Body of pancreas (tissue), 4 donors: ENCODE results near the gene NKAPL. TPM values are rescaled to one million over a fixed set of nuclear protein-coding genes. Genes with fewer than 3 reads are reported as not detected.

ENCODE experiments used
- ATAC-seq: fragments of 150-250 bp; one replicate; pipeline ENCODE4 v1.9.1; 2016
- DNase-seq, 4 donors: peaks; one replicate each; pipeline ENCODE4 v3.0.0-alpha.2; 2019
- H3K27ac ChIP-seq, 4 donors: fragments of 200-600 bp; sonication (generic); 1 replicate in 3 of 4; 2 replicates in 1 of 4; pipeline versions ENCODE4 v1.5.1 to v1.6.1; 2016 to 2019; ENCODE audit warnings: mild to moderate bottlenecking in 1 of 4, mixed read lengths in 1 of 4, moderate library complexity in 1 of 4
- H3K27me3 ChIP-seq, 2 donors: fragments of 200-600 bp; sonication (generic); one replicate each; pipeline ENCODE4 v1.6.0; 2016; ENCODE audit warnings: mild to moderate bottlenecking in 1 of 2
- H3K36me3 ChIP-seq, 2 donors: fragments of 200-600 bp; sonication (generic); replicated peaks in 1 of 2; 2 replicates each; pipeline ENCODE4 v1.5.1; 2016; ENCODE audit warnings: low read depth in 2 of 2; ENCODE audit not compliant: insufficient read depth in 1 of 2
- H3K4me1 ChIP-seq: fragments of 200-600 bp; sonication (generic); one replicate; pipeline ENCODE4 v1.6.0; 2016
- H3K4me3 ChIP-seq, 2 donors: fragments of 200-600 bp; sonication (generic); 1 replicate in 1 of 2; 2 replicates in 1 of 2; pipeline ENCODE4 v1.5.1; 2016 to 2019
- H3K9me3 ChIP-seq, 3 donors: fragments of 200-600 bp; sonication (generic); 1 replicate in 2 of 3; 2 replicates in 1 of 3; pipeline ENCODE4 v1.5.1; 2016
- CTCF ChIP-seq, 7 experiments: fragments of 450-650 bp in 4 of 7; fragments of 200-600 bp in 3 of 7; sonication (generic) in 3 of 7; IDR thresholded peaks; one replicate each; pipeline ENCODE4 v1.5.1; 2016 to 2019; ENCODE audit warnings: antibody characterized with exemption in 7 of 7
- POLR2A ChIP-seq, 3 donors: fragments of 450-650 bp; IDR thresholded peaks; one replicate each; pipeline ENCODE4 v1.6.1; 2016; ENCODE audit warnings: antibody characterized with exemption in 3 of 3, mild to moderate bottlenecking in 2 of 3
- WGBS, 2 donors: methylation state at CpG; one replicate each; pipeline ENCODE4 v1.1.5; 2017; 5-methylcytosine and 5-hydroxymethylcytosine counted together
- intact Hi-C: fragments of 100-400 bp; cut with DNase I; formaldehyde crosslinking; loops from one replicate; pipeline ENCODE4 v1.15.1; 2023
- total RNA-seq, 2 donors: library from RNA; depleted of rRNA; stranded (reverse); fragments of >200 nt; gene quantifications; one replicate each; pipeline ENCODE4 v1.1.0, GENCODE V29; 2016

Gene NKAPL
- total RNA-seq, 2 donors from 2014 or later, result 0.52 TPM; not detected in 1

GRCh38 chr6:28232785-28233184 is 26.3 kb upstream of the NKAPL start:
- intact Hi-C loops, result no loop called here

GRCh38 chr6:28235912-28236452 is 23.1 kb upstream of the NKAPL start:
- WGBS, 2 donors, result 74 to 78% methylated on average over 3 of the region's 3 CpGs
- intact Hi-C loops, result no loop called here
- H3K36me3 ChIP-seq, result peaks cover 0 to 13% of the 10 kb centered on the region in 2 donors

More at GRCh38 chr6:28232785-28233184, 26.3 kb upstream of the NKAPL start:
- no peaks in the 10 kb centered on the region for H3K9me3 ChIP-seq
- H3K36me3 ChIP-seq, result peaks cover 0 to 24% of the 10 kb centered on the region in 2 donors
- ATAC-seq, result no peak
- 91 to 94% methylated on average over 11 of the region's 11 CpGs for WGBS, 2 donors
- no peak overlapping the region for H3K4me3 ChIP-seq
- DNase-seq, result no peak
- TF ChIP-seq CTCF (IDR thresholded peaks at IDR 0.05), result no peak
- TF ChIP-seq POLR2A (IDR thresholded peaks at IDR 0.05), result no peak
- H3K27ac ChIP-seq, result no peak overlapping the region
- no peaks in the 10 kb centered on the region for H3K4me1 ChIP-seq
- H3K27me3 ChIP-seq, result no peaks in the 10 kb centered on the region

GRCh38 chr6:28239636-28240035 is 19.5 kb upstream of the NKAPL start:
- WGBS, 2 donors, result 57 to 60% methylated on average over 1 of the region's 1 CpG
- no peak for ATAC-seq
- DNase-seq, result no peak
- no peaks in the 10 kb centered on the region for H3K27me3 ChIP-seq
- no peaks in the 10 kb centered on the region for H3K4me1 ChIP-seq
- no peaks in the 10 kb centered on the region for H3K36me3 ChIP-seq
- intact Hi-C loops, result no loop called here
- no peak overlapping the region for H3K27ac ChIP-seq
- H3K4me3 ChIP-seq, result no peak overlapping the region
- no peaks in the 10 kb centered on the region for H3K9me3 ChIP-seq
- TF ChIP-seq CTCF (IDR thresholded peaks at IDR 0.05) (no peak), POLR2A (IDR thresholded peaks at IDR 0.05) (no peak)

More at GRCh38 chr6:28235912-28236452, 23.1 kb upstream of the NKAPL start:
- TF ChIP-seq POLR2A (IDR thresholded peaks at IDR 0.05), result no peak
- Histone ChIP-seq H3K9me3 (no peaks in the 10 kb centered on the region), H3K4me3 (no peak overlapping the region), H3K27ac (no peak overlapping the region), H3K27me3 (no peaks in the 10 kb centered on the region), H3K4me1 (no peaks in the 10 kb centered on the region)
- ATAC-seq, result no peak
- DNase-seq, result no peak

- ATAC-seq, result no peak
- Histone ChIP-seq H3K9me3 (no peaks in the 10 kb centered on the region), H3K27ac (no peak overlapping the region), H3K4me1 (no peaks in the 10 kb centered on the region), H3K4me3 (no peak overlapping the region), H3K36me3 (peaks cover 0 to 2% of the 10 kb centered on the region in 2 donors), H3K27me3 (no peaks in the 10 kb centered on the region)
- 91 to 95% methylated on average over 1 of the region's 1 CpG for WGBS, 2 donors
- no peak for TF ChIP-seq CTCF (IDR thresholded peaks at IDR 0.05)
- no peak for TF ChIP-seq POLR2A (IDR thresholded peaks at IDR 0.05)
- no peak for DNase-seq
- intact Hi-C loops, result no loop called here
These were observed 18.6 kb upstream of the NKAPL start for GRCh38 chr6:28240471-28240870.

- Histone ChIP-seq H3K36me3 (peaks cover 0 to 6% of the 10 kb centered on the region in 2 donors), H3K4me1 (no peaks in the 10 kb centered on the region), H3K27ac (no peak overlapping the region), H3K9me3 (no peaks in the 10 kb centered on the region), H3K4me3 (no peak overlapping the region), H3K27me3 (no peaks in the 10 kb centered on the region)
- no peak for ATAC-seq
- no peak for DNase-seq
- no peak for TF ChIP-seq POLR2A (IDR thresholded peaks at IDR 0.05)
- no peak for TF ChIP-seq CTCF (IDR thresholded peaks at IDR 0.05)
- WGBS, 2 donors, result 89 to 92% methylated on average over 3 of the region's 3 CpGs
- intact Hi-C loops, result no loop called here
These were observed 15.2 kb upstream of the NKAPL start for GRCh38 chr6:28243946-28244345.
